KG1 (cell line): Measurements from ENCODE around the gene AUTS2.
"Not testable (repeated sequence)": the region's sequence is repeated elsewhere in the genome, so short reads cannot be mapped to it uniquely, and the experiment has no call there.

Experiments
- DNase-seq: peaks from one replicate; lab custom pipeline; 2025; lab: John Stamatoyannopoulos, UW

The AUTS2 gene

GRCh38 chr7:70720191-70720873, 1122.1 kb downstream of the AUTS2 start:
- DNase-seq: no peak

DNA sequence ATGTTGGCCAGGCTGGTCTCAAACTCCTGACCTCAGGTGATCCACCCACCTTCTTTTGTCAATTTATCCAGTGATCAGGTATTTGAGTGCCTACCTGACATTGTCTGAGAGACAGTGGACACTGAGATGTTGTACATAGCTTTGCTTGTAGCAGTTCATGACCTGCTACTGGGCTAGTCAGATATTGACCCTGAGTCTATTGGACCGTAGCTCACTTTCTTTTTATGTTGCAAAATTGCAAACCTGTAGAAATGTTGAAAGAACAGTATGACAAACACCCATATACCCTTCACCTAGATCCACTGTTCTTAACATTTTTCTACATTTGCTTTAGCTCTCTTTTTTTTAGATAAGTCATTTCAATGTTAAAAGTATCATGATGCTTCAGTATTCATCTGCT, 1123.2 kb downstream of the AUTS2 start:
- DNase-seq: no peak

DNA sequence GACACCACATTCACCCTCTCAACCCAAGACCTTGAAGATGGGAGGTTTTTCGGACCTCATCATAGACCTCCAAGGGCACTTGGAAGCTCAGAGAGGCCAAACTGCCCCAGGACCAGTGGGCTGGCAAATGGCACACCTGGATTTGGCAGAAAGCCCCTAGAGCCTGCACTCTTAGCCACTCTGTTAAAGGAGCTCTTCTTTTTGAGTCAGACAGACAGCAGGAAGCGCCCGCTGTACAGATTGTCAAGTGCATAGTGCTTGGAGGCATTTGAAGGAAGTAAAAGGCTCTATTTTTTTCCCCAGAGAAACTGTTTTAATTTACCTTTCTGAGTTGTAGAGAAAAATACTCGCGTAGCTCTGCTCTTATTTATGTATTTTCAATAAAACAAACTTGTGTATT, 1125.1 kb downstream of the AUTS2 start:
- DNase-seq: no peak

DNA sequence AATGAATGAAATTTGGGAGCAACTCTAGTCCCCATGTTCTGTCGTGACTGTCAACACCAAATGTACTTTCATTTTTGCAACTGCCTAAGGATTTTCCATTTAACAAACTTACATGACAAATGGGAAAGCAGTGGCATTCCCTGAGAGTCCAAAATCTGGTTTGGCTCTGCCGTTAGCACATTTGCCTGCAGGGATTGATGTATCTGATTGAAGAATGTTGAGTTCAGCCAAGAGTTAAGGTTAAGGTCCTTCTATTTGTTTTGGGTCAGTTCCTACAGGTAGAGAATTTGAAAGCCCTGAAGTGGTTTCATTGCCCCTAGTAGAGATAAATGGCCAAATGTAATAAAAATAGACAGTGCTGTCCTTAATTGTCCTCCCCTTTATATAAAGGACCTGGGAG, 1127.2 kb downstream of the AUTS2 start:
- DNase-seq: no peak

DNA sequence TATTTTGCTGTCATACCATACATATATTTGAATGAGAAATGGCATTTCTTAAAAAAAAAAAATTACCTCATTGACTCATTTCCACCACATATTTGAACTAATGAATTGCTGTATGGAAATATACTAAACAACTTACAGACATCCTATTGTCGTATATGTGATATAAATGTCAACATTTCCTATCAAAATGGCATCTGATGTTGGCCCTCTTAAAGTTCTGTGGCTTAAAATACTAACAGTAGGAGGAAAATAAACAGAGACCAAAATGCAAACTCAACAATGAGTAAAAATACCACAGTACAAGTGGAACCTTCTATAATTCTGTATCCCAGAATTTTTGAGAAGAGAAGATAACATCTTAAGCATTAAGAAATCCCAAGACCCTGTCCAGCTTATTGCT, 1128.0 kb downstream of the AUTS2 start:
- DNase-seq: no peak

DNA sequence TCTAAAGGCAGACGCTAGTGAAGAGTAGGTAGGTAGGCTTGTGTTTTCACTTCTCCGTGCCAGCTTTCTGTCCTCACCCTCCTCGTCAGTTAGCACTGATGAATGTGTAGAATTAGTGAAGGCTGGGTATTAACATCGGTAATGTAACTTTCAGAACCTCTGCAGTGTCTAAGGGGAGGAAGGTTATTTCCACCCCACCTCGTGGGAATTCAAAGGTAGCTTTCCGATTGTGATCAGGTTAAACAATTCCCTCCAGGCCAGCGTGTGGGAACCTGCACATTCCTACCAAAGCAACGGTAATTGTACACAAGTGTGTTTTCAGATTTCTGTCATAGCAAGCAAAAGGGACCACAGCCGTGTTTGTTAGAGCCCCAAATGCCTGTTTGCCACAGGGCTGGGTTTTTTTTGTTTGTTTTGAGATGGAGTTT, 1128.7 kb downstream of the AUTS2 start:
- DNase-seq: no peak

GRCh38 chr7:70727861-70728260, 1129.6 kb downstream of the AUTS2 start:
- DNase-seq: no peak

DNA sequence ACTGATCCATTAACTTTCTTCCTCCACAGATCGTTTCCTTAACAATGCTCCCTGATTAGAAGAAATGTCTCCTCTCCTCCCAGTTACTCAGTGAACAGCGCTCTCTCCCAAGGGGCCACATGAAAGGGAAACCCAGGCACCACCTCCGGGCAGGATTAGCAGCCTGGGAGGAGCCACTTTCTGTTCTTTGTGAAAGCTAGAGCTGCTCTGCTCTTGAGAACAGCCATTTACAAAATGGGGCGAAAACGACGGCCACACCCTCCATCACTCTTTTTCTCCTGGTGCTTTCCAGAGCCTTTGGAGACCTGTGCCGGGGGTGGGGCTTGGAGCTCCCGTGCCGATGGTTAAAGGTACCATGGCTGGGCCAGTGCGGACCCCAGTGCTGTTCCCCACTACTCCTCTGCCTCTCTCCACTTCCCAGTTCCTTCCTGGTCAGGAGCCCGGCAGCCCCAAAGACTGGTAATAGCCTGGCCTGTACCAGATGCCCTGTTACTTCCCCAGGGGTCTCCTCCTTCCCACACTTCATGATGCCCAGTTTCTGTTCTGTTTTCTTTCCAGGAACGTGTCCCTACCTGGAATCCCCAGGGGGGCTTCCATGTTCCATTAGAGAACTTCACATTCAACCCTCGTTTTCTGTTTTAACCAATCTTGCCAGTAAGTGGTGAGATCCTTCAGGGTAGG, 1130.7 kb downstream of the AUTS2 start:
- no peak for DNase-seq

- not testable (repeated sequence) for DNase-seq
Observed at GRCh38 chr7:70729553-70730157, 1131.4 kb downstream of the AUTS2 start.

DNA sequence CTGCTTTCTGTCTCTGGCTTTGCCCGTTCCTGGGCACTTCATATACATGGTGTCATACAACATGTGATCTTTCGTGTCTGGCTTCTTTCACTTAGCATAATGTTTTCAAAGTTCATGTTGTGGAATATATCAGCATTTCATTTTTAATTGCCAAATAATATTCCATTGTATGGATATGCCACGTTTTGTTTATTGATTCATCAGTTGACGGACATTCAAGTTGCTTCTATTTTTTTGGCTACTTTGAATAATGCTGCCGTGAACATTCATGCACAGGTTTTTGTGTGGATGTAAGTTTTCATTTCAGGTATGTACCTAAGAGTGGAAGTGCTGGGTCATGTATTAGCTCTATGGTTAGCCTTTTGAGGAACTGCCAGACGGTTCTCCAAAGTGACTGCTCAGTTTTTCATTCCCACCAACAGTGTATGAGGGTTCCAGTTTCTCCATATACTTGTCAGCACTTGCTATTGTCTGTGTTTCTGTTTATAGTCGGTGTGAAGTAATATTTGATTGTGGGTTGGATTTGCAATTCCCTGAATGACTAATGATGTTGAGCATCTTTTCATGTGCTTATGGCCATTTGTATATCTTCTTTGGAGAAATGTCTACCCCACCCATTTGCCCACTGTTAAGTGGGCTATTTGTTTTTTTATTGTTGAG, 1132.3 kb downstream of the AUTS2 start:
- no peak for DNase-seq

- DNase-seq: no peak
Observed at GRCh38 chr7:70733090-70733489, 1134.8 kb downstream of the AUTS2 start.

DNA sequence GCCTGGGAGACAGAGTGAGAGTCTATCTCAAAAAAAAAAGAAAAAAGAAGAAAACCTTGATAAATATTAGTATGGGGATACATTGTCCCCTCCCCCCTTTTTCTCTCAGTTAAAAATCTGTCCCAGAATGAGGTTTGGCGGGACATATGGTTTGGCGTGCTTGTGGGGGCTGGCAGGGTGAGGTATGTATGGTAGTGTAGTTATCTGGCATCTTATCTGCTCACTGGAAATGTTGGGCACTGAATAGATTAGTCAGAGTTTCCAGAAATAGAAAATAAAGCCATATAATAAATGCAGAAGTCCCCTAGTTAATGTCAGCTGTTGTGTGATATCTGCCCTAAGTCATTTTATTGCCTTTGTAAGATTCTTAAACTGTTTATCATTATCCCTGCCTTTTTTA, 1136.1 kb downstream of the AUTS2 start:
- no peak for DNase-seq

GRCh38 chr7:70735313-70735712, 1137.0 kb downstream of the AUTS2 start:
- no peak for DNase-seq

DNA sequence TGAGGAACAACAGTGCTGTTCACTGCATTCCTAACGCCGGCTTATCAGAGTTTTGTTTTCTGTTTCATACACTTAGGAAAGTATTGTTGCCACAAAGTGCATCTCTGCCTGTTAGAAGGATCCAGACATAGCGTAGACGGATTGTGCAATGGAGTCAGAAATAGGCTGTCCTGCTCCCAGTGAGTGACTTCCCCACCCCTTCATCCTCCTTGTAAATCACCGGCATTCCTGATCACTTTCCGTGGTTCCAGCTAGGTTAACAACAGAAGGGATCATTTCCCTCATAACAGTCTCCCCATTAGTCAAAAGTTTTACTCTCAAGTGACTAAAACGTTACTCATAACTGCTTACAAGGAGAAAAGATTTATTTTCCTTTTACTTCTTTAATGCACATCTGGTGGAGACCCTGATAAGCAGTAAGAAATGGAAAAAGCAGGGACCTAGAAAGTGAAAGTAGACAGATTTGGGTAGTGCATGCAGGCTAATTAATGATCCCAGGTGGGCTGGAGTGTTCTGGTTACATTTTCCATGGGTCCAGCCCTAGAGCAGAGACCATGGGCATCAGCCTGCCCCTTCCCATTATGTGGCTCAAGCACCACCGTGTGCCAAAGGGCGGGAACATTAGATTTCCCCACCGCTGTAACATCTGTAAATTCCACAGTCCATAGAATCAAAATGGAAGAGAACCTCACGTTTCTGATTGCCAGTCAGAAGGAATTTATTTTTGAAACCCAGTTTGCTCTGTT, 1138.6 kb downstream of the AUTS2 start:
- DNase-seq: no peak

GRCh38 chr7:70738151-70738885, 1140.0 kb downstream of the AUTS2 start:
- no peak for DNase-seq

DNA sequence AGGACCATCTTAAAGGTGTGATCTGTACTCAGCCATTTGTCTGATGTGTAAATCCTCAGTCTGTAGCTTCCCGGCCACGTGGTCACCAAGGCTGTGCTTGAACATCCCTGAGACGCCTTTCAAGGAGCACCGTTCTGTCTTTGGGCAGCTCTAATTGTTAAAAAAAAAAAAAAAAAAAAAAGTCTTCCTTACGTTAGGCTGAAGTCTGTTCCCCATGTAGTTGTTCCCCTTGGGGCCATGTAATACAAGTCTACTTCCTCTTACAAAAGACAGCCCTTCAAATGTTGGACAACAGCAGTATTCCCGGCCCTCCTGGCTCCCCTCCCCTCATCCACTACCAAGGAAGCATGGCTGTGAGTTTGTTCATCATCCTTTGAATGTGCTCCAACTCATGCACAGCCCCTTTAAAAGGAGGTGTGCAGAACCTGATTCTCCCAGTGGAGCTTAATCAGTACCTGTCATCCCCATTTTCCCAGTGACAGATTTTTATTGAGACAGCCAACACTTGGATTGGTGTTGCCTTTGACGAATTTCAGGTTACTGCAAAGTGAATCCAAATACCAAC, 1141.5 kb downstream of the AUTS2 start:
- no peak for DNase-seq

- DNase-seq: no peak
Observed at GRCh38 chr7:70741666-70742065, 1143.4 kb downstream of the AUTS2 start.

GRCh38 chr7:70743531-70744325, 1145.5 kb downstream of the AUTS2 start:
- no peak for DNase-seq

- DNase-seq: no peak
Observed at GRCh38 chr7:70744492-70744891, 1146.2 kb downstream of the AUTS2 start.

GRCh38 chr7:70749831-70750230, 1151.6 kb downstream of the AUTS2 start:
- DNase-seq: no peak
